GM18498 (cell line): ENCODE results near the gene AMOTL1.
"Not testable (repeated sequence)": the region's sequence is repeated elsewhere in the genome, so short reads cannot be mapped to it uniquely, and the experiment has no call there.

ENCODE experiments used
- ATAC-seq: cut with Tn5 transposase; IDR thresholded peaks from one replicate; pipeline ENCODE4 v1.9.1; 2021; ENCODE audit warnings: mild to moderate bottlenecking, moderate library complexity; ENCODE audit not compliant: unreplicated experiment

Gene AMOTL1

DNA sequence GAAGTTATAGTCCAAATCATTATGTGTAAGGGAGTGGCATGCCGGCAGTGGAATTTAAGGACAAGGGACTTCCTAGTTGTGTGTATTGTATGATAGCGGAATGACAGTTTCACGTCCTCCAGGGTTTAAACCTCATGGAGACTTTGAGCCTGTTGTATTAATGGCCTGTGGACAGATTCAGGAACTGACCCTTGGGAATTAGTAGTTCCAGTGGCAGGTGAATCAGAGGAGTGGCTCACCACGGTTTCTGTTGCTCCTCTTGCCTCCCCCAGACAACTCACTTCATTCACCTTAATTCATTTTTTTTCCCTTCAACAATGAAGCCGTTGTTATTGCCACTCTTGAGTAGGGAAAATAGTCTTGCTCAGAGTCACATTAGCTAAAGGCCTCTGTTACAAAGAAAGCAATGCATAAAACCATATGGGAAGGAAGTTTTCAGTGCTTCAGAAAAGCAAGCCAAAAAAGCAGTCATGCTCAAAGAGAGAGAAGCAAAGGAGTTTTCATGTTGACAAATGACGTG lies 22.6 kb downstream of the AMOTL1 start:
- no peak for ATAC-seq

- no peak for ATAC-seq
These were observed 23.2 kb downstream of the AMOTL1 start for GRCh38 chr11:94791216-94791889.

- not testable (repeated sequence) for ATAC-seq
These were observed 23.8 kb downstream of the AMOTL1 start for GRCh38 chr11:94791942-94792341.

- ATAC-seq, result no peak
These were observed 24.3 kb downstream of the AMOTL1 start for GRCh38 chr11:94792451-94792850.

- no peak for ATAC-seq
These were observed 24.8 kb downstream of the AMOTL1 start for GRCh38 chr11:94793002-94793401.

DNA sequence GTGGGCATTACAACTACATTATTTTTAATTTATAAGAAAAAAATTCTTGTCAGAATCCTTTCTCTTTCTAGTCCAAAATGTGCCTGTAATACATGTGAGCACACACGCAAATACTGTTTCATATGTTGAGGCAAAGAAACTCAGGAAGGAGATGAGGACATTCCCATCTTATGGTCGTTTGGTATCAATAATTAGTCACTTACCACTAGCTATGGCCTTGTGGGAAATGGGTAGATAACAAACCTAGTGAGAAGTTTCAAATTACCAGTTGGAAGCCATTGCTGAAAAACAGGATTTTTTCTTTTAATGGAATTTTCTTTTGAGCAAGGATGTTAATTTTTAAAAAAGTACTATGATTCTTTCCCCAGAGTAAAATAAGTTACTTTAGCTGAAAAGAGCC lies 25.7 kb downstream of the AMOTL1 start:
- no peak for ATAC-seq

DNA sequence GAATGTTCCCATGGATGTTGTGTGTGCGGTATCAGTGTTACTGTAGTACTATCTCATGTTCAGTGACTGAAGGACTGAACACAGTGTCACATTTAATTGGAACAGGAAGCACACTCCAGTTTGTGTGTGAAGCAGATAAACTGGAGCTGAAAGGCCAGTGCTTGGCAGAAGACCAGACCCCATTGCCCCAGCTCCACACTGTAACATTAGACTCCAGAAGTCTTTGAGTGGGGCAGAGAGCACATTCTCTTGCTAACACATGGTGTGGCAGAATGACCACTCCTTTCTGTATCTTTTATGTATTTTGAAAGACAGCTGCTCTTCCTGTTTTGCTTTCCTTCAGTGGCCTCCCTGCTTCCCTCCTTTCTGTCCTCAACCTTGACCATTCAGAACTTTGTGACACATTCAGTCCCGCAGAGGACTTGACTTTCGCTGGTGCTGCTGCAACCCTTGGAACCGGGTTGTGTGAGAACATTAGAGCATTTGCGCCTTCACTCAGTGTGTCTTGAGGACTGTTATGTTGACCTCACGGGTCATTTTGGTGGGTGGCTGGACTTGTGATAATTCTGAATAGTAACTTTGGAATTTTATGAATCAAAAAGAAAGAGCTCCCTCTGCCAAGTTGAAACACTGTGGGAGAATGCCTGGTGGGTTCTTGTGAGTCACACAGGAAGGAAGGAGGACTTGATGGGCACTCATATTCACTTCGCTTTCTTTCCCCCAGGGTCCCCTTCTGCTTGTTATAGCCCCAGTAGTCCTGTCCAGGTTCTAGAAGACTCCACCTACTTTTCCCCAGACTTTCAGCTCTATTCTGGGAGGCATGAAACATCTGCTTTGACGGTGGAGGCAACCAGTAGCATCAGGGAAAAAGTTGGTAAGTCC lies 26.4 kb downstream of the AMOTL1 start:
- no peak for ATAC-seq

- ATAC-seq, result no peak
These were observed 27.5 kb downstream of the AMOTL1 start for GRCh38 chr11:94795476-94796189.

DNA sequence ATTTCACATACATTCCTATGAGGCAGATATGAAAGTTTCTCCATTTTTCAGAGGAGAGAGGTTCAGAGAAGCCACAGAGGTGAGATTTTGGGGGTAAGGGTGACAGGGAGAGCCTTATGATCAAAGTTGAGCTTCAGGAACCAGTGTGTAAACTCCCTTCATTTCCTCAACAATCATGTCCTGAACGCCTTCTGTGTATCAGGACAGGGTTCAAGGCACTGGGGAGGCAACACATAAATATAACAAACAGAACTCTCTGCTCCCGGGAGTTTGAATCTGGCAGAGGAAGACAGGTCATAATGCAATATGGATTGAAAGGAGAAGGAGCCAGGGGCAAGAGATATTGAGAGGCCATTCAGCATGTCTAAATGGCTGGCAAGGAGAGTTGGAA lies 28.0 kb downstream of the AMOTL1 start:
- no peak for ATAC-seq

GRCh38 chr11:94796863-94797262 lies 28.7 kb downstream of the AMOTL1 start:
- no peak for ATAC-seq

GRCh38 chr11:94799726-94800125 lies 31.6 kb downstream of the AMOTL1 start:
- no peak for ATAC-seq

DNA sequence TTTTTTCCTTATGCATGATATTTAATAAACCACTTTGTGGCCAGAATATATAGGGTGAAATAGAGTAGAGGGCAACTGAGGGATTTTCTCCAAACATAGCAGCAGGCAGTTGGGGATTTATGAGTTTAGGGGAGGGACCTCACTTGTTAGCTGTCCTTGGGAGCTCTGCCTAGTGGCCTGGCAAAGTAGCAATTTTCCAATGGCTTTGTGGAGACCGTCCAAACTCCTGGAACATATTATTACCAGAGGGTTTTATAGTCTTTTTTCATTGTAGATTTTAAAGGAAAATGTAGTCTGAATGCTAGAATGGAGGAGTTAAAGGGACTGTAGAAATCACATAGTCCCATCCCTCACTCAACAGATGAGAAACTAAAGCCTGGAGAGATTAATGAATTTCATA lies 32.3 kb downstream of the AMOTL1 start:
- no peak for ATAC-seq

- no peak for ATAC-seq
These were observed 33.8 kb downstream of the AMOTL1 start for GRCh38 chr11:94801866-94802460.

GRCh38 chr11:94802501-94802900 lies 34.3 kb downstream of the AMOTL1 start:
- no peak for ATAC-seq

GRCh38 chr11:94803491-94803890 lies 35.3 kb downstream of the AMOTL1 start:
- ATAC-seq, result no peak

- ATAC-seq, result no peak
These were observed 36.7 kb downstream of the AMOTL1 start for GRCh38 chr11:94804874-94805273.

- no peak for ATAC-seq
These were observed 37.9 kb downstream of the AMOTL1 start for GRCh38 chr11:94806014-94806413.

DNA sequence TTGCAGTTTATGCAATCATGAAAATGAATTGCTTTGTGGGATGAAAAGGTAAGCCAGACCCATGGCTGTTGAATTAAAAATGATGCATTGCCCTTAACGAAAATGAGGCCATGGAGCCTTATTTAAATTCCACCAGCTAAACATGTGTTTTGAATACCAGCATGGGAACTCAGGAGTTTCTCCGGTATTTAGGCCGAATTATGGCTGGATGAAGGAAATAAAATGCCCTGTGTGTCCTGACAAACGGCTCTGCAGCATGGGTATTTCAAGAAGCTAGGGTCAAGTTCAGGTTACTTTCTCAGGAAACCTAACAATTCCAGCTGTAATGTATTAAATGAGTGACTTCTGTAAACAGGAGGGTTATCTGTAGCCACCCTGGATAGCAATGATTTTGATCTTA lies 38.3 kb downstream of the AMOTL1 start:
- no peak for ATAC-seq

DNA sequence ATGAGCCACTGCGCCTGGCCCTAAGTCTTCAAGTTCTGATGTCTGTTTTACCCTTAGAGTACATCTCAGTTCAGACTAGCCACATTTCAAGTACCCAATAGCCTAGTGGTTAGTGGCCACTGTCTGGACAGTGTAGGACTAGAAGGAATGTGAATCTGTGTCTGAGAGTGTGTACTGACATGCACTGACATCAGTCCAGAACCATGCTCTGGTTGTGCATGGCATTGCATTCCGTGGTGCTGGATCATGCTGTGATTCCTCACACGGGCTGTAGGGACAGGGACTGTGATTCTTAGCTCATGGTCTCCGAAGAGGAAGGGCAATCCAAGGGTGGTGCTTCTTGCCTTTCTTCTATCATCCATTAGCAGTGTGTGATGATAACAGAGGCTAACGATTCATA lies 41.1 kb downstream of the AMOTL1 start:
- ATAC-seq, result no peak

DNA sequence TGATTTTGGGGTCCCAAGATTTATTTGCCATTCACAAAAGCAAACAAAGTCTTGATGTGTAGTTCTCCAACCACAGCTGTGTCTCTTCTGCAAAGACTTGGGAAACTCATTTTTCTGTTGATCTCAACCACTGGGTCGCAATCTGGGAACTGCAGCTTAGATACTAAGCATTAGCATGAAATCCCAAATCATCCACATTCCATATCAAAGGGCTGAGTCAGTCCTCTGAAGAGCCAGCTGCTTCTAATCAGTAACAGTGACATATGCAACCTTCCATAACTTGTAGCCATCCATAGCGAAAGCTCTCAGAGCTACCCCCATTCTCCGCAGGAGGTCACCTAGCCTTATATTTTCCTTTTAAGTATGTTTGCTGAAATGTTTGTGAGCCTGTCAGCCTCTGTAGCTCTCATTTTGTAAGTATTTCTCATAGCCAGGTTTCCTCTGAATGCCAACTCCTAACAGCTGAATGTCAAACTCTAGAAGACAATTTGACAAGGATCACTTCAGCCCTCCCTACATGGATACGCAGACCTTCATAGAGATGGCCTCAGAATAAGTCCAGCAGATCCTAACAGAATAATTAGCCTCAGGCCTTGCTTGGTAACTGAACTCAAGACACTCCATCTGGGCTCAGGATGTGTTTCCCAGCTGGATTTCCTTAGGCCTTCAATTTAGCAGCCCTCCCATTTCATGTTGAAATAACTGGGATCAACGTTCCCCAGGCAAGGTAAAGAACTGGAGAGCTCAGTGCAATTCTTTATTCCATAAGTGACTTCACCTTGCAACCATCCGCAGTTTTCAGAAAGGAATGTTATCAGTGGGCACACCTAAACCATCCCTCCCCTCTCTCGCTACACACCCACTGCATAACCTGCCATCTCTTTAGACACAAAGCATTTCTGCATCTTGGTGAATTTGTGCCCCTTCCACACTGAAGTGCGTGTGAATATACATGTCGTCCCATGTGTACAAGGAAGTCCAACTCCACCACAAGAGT lies 44.9 kb downstream of the AMOTL1 start:
- not testable (repeated sequence) for ATAC-seq
